Subcutaneous adipose tissue (tissue), 4 donors: ENCODE data around the gene MSS51. TPM values are rescaled to one million over a fixed set of nuclear protein-coding genes. Genes with fewer than 3 reads are reported as not detected.

Experiments used
- total RNA-seq, 4 donors: library from RNA; depleted of rRNA; stranded (reverse); fragments of >200 nt; gene quantifications; one replicate each; pipeline ENCODE4 v1.1.0, GENCODE V29; 2016
- TF ChIP-seq, protein P1 (sequence below): fragments of 450-650 bp; IDR thresholded peaks from one replicate; pipeline ENCODE4 v1.5.1; 2016; ENCODE audit warnings: low read depth, mild to moderate bottlenecking, control low read depth, antibody characterized with exemption, moderate library complexity

The MSS51 gene
- total RNA-seq, 4 donors from 2014 or later, result 2.4 to 4.0 (median 3.7) TPM

DNA sequence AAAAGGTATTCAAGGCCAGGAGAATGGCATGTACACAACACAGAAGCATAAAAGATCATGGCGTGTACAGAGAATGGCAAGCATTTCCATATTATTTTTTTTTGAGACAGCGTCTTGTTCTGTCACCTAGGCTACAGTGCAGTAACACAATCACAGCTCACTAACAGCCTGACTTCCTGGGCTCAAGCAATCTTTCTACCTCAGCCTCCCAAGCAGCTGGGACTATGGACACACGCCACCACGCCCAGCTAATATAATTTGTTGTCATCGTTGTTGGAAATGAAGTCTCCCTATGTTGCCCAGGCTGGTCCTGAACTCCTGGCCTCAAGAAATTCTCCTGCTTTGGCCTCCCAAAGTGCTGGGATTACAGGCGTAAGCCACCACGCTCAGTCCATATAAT is 46.8 kb downstream of the MSS51 start:
- TF ChIP-seq, protein P1, sequence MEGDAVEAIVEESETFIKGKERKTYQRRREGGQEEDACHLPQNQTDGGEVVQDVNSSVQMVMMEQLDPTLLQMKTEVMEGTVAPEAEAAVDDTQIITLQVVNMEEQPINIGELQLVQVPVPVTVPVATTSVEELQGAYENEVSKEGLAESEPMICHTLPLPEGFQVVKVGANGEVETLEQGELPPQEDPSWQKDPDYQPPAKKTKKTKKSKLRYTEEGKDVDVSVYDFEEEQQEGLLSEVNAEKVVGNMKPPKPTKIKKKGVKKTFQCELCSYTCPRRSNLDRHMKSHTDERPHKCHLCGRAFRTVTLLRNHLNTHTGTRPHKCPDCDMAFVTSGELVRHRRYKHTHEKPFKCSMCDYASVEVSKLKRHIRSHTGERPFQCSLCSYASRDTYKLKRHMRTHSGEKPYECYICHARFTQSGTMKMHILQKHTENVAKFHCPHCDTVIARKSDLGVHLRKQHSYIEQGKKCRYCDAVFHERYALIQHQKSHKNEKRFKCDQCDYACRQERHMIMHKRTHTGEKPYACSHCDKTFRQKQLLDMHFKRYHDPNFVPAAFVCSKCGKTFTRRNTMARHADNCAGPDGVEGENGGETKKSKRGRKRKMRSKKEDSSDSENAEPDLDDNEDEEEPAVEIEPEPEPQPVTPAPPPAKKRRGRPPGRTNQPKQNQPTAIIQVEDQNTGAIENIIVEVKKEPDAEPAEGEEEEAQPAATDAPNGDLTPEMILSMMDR, result no peak

DNA sequence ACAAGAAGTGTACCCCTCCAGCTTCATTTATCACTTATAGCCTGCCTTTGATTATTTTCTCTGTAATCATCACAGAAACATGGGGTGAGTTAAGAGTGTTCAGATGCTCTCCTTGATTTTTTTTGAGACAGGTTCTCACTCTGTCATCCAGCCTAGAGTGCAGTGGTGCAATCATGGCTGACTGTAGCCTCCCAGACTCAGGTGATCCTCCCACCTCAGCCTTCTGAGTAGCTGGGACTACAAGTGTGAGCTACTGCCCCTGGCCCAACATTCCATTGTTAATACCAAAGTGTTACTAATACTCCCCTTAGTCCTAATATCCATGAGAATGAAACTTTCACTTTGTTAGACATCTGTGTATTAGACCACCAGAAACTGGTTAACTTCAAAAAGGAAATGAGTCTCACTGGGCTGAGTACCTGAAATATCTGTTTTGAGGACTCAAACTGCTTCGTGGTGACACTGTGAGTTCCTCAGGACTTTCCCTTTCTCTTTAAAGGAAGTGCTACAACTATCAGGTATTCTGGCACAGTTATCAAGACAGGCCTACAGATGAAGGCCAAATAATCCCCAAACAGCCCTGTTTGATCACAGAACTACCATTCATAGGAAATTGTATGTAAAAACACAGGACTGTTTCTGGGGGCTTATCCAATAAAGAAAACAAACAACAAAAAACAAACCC is 54.2 kb downstream of the MSS51 start:
- TF ChIP-seq, protein P1, result no peak

DNA sequence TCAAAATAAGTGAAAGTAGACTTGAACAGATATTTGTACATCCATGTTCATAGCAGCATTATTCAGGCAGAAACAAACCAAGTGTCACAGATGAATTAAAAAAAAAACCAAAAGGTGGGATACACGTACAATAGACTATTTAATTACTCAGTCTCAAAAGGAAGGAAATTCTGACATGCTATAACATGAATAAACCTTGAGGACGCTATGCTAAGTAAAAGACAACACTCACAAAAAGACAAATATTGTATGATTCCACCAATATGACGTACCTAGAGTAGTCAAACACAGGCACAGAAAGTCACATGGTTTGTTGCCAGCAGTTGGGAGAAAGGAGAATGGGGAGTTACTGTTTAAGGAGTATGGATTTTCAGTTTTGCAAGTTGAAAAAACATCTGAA is 56.7 kb downstream of the MSS51 start:
- TF ChIP-seq, protein P1, result no peak

Other genes with a start within 250 kb of the MSS51 start
- 10 to 100 TPM; 11.7 to 16.3 (median 14.3) TPM for gene DNAJC9, start 186.3 kb downstream of the MSS51 start, total RNA-seq
- 10 to 100 TPM; 31.9 to 40.4 (median 35.6) TPM for gene MRPS16, start 180.9 kb downstream of the MSS51 start, total RNA-seq
- gene CFAP70, start 74.7 kb downstream of the MSS51 start, total RNA-seq, result 1 to 10 TPM; 3.9 to 8.1 (median 6.3) TPM
- 100 to 1,000 TPM; 106 to 145 (median 114) TPM for gene ANXA7, start 19.5 kb downstream of the MSS51 start, total RNA-seq
- 10 to 100 TPM; 62.2 to 99.5 (median 77.8) TPM for gene PPP3CB, start 62.5 kb upstream of the MSS51 start, total RNA-seq
- 10 to 100 TPM; 14.8 to 24.9 (median 16.7) TPM for gene USP54, start 157.8 kb upstream of the MSS51 start, total RNA-seq
- gene MYOZ1, start 207.9 kb upstream of the MSS51 start, total RNA-seq, result 1 to 10 TPM in 1 of 4 donors, under 1 TPM in 1, not detected in 2; 0.44 to 4.9 TPM
- gene SYNPO2L, start 222.5 kb upstream of the MSS51 start, total RNA-seq, result not detected